Ovary (tissue), 9 donors: ENCODE results near the gene TMIGD2. TPM values are rescaled to one million over a fixed set of nuclear protein-coding genes. Genes with fewer than 3 reads are reported as not detected.

Experiments
- DNase-seq, 5 donors: peaks; one replicate each; pipeline ENCODE4 v3.0.0-alpha.2; 2019 to 2020
- H3K27ac ChIP-seq, 2 donors: fragments of 200-600 bp; one replicate each; pipeline versions ENCODE4 v1.5.1 to v1.8.0; 2019 to 2022
- H3K27me3 ChIP-seq: fragments of 200-600 bp; one replicate; pipeline ENCODE4 v1.8.0; 2022
- H3K36me3 ChIP-seq: fragments of 200-600 bp; sonication (generic); one replicate; pipeline ENCODE4 v1.5.1; 2019
- H3K4me1 ChIP-seq: one replicate; pipeline ENCODE4 v1.8.1; 2013; ENCODE audit warnings: mild to moderate bottlenecking, moderate library complexity; ENCODE audit not compliant: insufficient read depth
- H3K4me3 ChIP-seq: fragments of 200-600 bp; sonication (generic); one replicate; pipeline ENCODE4 v1.5.1; 2017
- H3K9me3 ChIP-seq, 2 donors: fragments of 200-600 bp in 1 of 2; sonication (generic) in 1 of 2; one replicate each; pipeline versions ENCODE4 v1.5.1 to v1.8.1; 2013 to 2019; ENCODE audit warnings: mild to moderate bottlenecking in 1 of 2, moderate library complexity in 1 of 2
- CTCF ChIP-seq, 3 donors: fragments of 450-650 bp in 2 of 3; fragments of 200-600 bp in 1 of 3; IDR thresholded peaks; one replicate each; pipeline versions ENCODE4 v1.5.1 to v1.8.0; 2016 to 2022; ENCODE audit warnings: antibody characterized with exemption in 3 of 3, mild to moderate bottlenecking in 1 of 3
- EP300 ChIP-seq: sonication (generic); formaldehyde crosslinking; IDR thresholded peaks from one replicate; pipeline ENCODE4 v1.6.1; 2017; ENCODE audit warnings: antibody characterized with exemption
- POLR2A ChIP-seq: fragments of 450-650 bp; IDR thresholded peaks from one replicate; pipeline ENCODE4 v1.6.1; 2017; ENCODE audit warnings: antibody characterized with exemption, mild to moderate bottlenecking, moderate library complexity
- WGBS, 3 donors: extraction: QIAGEN DNeasy Blood & Tissue Kit in 1 of 3; methylation state at CpG; one replicate each; pipeline versions ENCODE4 v1.1.5 to v1.1.7; 2013 to 2017; 5-methylcytosine and 5-hydroxymethylcytosine counted together
- intact Hi-C, 4 donors: fragments of 100-400 bp; cut with DNase I; formaldehyde crosslinking; loops; one replicate each; pipeline versions ENCODE4 v1.11.0 to v1.15.1; 2022 to 2023
- polyA plus RNA-seq, 2 donors: library from polyadenylated mRNA; stranded (reverse); fragments of 200-250 nt in 1 of 2; fragments of 350-450 nt in 1 of 2; fragmentation: Illumina TruSeq in 1 of 2; extraction: RNeasy Lipid Tissue Mini Kit (QIAGEN cat#74804) in 1 of 2; gene quantifications; one replicate each; pipeline ENCODE4 v1.2.3, GENCODE V29; 2013 to 2014
- total RNA-seq, 7 donors: library from RNA; depleted of rRNA in 2 of 7; stranded (reverse); fragments of >200 nt in 2 of 7; fragmentation: NEBNext Ultra II Directional in 3 of 7; extraction: Animal tissue kit (Norgen Biotek cat#: 25700) in 3 of 7; gene quantifications; one replicate each; pipeline versions ENCODE4 v1.1.0 to v1.2.4, GENCODE V29; 2016 to 2023
- donor health status: DM: no; HTN: no; CAD: no; lungs with moderate emphysema.
- donor health status: DM: no; HTN: no; CAD: no.
- donor health status: Bipolar disorder and iron deficiency.
- donor health status: DM: yes; HTN: yes; CAD: no.
- donor health status: DM: no; HTN: no; CAD: no.
- donor health status: DM: yes; HTN: yes; CAD: no.

Gene TMIGD2
- total and polyA plus RNA-seq, 9 donors = 0.29 to 0.36 TPM; not detected in 7

GRCh38 chr19:4346020-4346383, 43.8 kb upstream of the TMIGD2 start:
- no peaks in the 10 kb centered on the region for H3K36me3 ChIP-seq
- no peak for DNase-seq
- intact Hi-C loops = loop anchor here in 1 of 4 donors (10.0 kb wide), 1 partner anchor 81 kb away; no protein-coding TSS in a partner anchor
- H3K9me3 ChIP-seq = no peaks in the 10 kb centered on the region
- H3K4me1 ChIP-seq = peaks cover 5% of the 10 kb centered on the region
- H3K27me3 ChIP-seq = no peaks in the 10 kb centered on the region
- H3K27ac ChIP-seq = no peak overlapping the region
- H3K4me3 ChIP-seq = no peak overlapping the region
- TF ChIP-seq CTCF (IDR thresholded peaks at IDR 0.05) = no peak
- no peak for TF ChIP-seq POLR2A
- TF ChIP-seq EP300 = no peak
- WGBS, 3 donors = 87 to 90% (median 89%) methylated on average over 6 of the region's 6 CpGs

GRCh38 chr19:4345342-4346019, 43.3 kb upstream of the TMIGD2 start:
- Histone ChIP-seq H3K9me3 (no peaks in the 10 kb centered on the region), H3K27me3 (no peaks in the 10 kb centered on the region), H3K4me3 (no peak overlapping the region), H3K36me3 (no peaks in the 10 kb centered on the region), H3K4me1 (peaks cover 5% of the 10 kb centered on the region), H3K27ac (no peak overlapping the region)
- TF ChIP-seq POLR2A = no peak
- TF ChIP-seq EP300 = no peak
- no peak for TF ChIP-seq CTCF (IDR thresholded peaks at IDR 0.05)
- intact Hi-C loops = loop anchor here in 1 of 4 donors (10.0 kb wide), 1 partner anchor 81 kb away; no protein-coding TSS in a partner anchor
- WGBS, 3 donors = 72 to 86% (median 82%) methylated on average over 15 of the region's 15 CpGs
- DNase-seq = peak in 1 of 5 donors; percentile 24

GRCh38 chr19:4343370-4344307, 41.5 kb upstream of the TMIGD2 start, which contains the start of gene MPND:
Gene MPND, plus strand, starts transcription at chr19:4343562. Its CDS starts 32 bp downstream, at chr19:4343594.
- Histone ChIP-seq H3K36me3 (no peaks in the 10 kb centered on the region), H3K9me3 (no peaks in the 10 kb centered on the region), H3K27ac (peak within 1 kb of the TSS; percentile 83 to 86), H3K4me1 (peaks cover 8% of the 10 kb centered on the region), H3K27me3 (no peaks in the 10 kb centered on the region), H3K4me3 (peak within 1 kb of the TSS; percentile 72)
- 2 to 15% (median 7%) methylated on average over 32 to 99 of the region's 101 CpGs for WGBS, 3 donors
- DNase-seq = peak; percentile 91 to 94 (median 92)
- no peak for TF ChIP-seq POLR2A
- no peak for TF ChIP-seq EP300
- no peak for TF ChIP-seq CTCF (IDR thresholded peaks at IDR 0.05)
- intact Hi-C loops = loop anchor here in 2 of 4 donors (5.0 to 10.0 kb wide), 2 partner anchors 59 to 79 kb away; partner anchors contain the start of genes CHAF1A (in 1 of the 2) and SH3GL1 (in 1 of the 2)

GRCh38 chr19:4342615-4343369, 40.6 kb upstream of the TMIGD2 start:
- Histone ChIP-seq H3K36me3 (no peaks in the 10 kb centered on the region), H3K27ac (peak overlapping the region; percentile 83 to 86), H3K9me3 (no peaks in the 10 kb centered on the region), H3K4me1 (peaks cover 9% of the 10 kb centered on the region), H3K27me3 (no peaks in the 10 kb centered on the region), H3K4me3 (peak overlapping the region; percentile 72)
- WGBS, 3 donors = 0 to 1% (median 1%) methylated on average over 38 to 39 of the region's 39 CpGs
- TF ChIP-seq EP300 (no peak), POLR2A (peak; percentile 96)
- intact Hi-C loops = loop anchor here in 2 of 4 donors (5.0 to 10.0 kb wide), 2 partner anchors 60 to 78 kb away; partner anchors contain the start of genes CHAF1A (in 1 of the 2) and SH3GL1 (in 1 of the 2)
- peak; percentile 93 to 97 (median 95) for DNase-seq
